Hematopoietic multipotent progenitor cell treated with erythropoietin and hydrocortisone succinate and interleukin-3 and kit ligand, for 8 days (in vitro differentiated cells): Measurements from ENCODE around the gene TMEM120B.

Experiments used
- DNase-seq: peaks from one replicate; pipeline ENCODE4 v3.0.0-alpha.2; 2015

TMEM120B gene

DNA sequence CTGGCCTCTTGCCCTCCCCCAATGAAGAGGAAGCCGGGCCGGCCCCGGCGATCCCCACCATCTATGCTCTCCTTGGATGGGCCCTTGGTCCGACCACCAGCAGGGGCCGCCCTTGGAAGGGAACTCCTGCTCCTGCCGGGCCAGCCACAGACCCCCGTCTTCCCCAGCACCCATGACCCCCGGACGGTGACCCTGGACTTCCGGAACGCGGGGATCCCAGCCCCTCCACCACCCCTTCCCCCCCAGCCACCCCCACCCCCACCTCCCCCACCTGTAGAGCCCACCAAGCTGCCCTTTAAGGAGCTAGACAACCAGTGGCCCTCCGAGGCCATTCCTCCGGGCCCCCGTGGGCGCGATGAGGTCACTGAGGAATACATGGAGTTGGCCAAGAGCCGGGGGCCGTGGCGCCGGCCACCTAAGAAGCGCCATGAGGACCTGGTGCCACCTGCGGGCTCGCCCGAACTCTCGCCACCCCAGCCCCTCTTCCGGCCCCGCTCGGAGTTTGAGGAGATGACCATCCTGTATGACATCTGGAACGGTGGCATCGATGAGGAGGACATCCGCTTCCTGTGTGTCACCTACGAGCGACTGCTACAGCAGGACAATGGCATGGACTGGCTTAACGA, 110.7 kb downstream of the TMEM120B start:
- no peak for DNase-seq

DNA sequence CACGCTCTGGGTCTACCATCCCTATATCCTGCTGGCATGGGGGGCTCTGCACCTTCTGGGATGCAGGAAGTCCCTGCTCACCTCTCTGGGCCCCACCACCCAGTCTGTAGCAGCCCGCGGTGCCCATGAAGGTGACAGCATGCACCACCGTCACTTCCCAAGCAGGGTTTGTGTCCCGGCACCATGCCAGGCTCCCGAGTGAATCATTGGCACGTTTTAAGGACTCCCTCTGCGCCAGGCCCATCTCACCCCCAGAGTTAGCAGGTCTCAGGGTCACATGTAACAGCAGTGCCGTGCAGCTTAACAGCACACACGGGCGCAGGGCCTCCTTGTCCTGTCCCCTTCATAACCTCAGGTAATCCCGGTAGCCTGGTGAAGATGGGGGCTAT, 111.2 kb downstream of the TMEM120B start:
- no peak for DNase-seq

DNA sequence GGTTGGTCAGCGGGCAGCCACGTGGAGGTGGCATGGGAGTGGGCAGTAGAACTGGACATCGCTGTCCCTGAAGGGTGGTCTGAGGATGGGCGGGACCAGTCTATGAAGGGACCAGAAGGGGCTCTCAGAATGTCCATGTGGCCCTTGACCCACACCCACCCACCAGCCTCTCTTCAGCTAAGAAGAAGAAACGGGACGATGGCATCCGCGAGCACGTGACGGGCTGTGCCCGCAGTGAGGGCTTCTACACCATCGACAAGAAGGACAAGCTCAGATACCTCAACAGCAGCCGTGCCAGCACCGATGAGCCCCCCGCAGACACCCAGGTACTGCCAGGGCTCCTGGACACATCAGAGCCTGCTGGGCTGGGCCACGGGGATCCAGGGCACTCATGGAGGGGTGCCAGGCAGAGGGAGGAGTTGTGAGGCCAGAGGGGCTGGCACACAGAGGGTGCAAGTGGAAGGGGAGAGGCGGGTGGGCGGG, 112.5 kb downstream of the TMEM120B start:
- DNase-seq, result peak; percentile 42

DNA sequence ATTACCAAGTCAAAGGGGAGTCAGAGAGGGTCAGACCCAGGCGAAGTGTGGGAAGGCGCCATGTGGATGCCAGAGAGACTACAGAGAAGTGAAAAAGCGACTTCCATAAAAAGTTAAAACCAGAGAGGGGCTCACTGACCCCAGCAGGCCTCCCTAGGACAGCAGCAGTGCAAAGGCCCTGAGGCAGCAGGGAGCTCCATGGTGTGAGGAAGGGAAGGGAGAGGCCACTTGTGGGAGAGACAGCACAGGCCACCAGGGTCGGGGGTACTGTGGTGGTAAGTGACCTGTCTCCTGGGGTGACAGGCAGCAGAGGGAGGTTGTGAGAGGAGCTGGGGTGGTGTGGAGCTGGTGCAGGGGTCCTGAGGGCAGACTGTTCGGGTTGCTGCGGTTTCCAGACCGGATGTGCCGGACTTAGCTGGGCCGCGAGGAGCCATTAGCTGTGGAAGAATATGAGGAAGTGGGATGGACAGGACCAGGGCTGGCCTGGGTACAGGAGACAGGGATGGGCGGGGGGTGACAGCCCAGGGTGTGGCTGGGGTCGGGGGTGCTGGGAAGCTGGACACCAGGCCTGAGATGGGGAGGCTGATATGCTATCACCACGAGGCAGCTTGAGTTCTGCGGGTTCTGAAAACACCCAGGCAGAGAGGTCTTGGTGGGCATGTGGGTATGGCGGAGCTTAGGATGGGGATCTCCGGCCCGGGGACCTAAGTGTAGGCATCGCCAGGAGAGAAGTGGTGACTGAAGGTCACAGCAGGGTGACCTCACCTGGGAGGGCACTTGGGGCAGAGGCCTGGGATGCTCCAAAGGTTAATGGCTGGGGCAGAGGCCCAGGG, 114.0 kb downstream of the TMEM120B start:
- DNase-seq, result peak; percentile 51

DNA sequence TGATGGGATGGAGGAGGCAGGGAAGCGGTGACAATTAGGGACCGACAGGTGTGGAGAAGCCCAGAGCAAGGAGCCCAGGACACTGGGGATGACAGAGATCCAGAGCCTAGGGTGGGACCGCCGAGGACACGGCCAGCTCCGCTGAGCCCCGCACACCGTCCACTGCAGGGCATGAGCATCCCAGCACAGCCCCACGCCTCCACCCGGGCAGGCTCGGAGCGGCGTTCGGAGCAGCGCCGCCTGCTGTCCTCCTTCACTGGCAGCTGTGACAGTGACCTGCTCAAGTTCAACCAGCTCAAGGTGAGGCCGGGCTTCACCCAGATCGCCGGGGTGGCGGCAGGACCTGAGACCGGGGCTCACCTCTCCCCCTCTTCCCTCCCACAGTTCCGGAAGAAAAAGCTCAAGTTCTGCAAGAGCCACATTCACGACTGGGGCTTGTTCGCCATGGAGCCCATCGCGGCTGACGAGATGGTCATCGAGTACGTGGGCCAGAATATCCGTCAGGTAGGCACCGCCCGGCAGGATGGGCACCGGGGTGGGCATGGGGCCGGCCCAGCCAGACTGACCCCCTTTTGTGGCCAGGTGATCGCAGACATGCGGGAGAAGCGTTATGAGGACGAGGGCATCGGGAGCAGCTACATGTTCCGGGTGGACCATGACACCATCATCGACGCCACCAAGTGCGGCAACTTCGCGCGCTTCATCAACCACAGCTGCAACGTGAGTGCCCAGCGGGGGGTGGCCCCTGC, 115.0 kb downstream of the TMEM120B start:
- no peak for DNase-seq

DNA sequence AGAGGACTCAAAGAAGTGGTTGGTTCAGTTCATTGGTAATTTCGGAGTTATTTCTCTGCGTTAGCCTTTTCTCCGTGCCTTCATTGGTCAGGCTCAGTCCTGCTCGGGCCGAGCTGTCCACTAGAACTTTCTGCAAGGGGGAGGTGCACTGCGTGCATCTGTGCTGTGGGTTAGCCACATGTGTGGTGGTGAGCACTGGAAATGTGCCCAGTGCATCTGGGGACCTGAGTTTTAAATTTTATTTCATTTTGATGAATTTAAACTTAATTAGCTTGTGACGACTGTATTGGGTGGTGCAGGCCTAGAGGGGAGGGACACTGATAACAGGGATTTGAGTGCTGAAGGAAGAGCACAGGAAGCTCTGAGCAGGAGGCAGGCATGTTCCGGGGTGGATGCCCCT, 115.8 kb downstream of the TMEM120B start:
- DNase-seq, result no peak

DNA sequence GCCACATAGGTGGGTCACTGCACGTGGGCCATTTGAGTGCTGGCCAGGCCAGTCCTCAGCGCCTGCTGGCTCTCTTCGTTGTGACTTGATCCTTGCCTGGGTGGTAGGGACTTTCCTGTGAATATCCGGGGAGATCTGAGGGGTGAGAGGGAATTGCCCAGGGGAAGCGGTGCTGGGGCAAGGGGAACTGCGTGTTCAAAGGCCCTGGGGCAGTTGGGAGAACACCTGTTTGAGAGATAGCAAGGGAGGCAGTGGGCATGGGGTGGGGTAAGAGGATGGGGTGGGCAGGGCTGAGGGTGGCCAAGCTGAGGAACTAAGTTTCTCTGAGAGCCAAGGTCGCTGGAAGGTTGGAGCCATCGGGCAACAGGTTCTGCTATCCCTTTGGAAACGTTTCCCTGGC, 116.3 kb downstream of the TMEM120B start:
- no peak for DNase-seq

DNA sequence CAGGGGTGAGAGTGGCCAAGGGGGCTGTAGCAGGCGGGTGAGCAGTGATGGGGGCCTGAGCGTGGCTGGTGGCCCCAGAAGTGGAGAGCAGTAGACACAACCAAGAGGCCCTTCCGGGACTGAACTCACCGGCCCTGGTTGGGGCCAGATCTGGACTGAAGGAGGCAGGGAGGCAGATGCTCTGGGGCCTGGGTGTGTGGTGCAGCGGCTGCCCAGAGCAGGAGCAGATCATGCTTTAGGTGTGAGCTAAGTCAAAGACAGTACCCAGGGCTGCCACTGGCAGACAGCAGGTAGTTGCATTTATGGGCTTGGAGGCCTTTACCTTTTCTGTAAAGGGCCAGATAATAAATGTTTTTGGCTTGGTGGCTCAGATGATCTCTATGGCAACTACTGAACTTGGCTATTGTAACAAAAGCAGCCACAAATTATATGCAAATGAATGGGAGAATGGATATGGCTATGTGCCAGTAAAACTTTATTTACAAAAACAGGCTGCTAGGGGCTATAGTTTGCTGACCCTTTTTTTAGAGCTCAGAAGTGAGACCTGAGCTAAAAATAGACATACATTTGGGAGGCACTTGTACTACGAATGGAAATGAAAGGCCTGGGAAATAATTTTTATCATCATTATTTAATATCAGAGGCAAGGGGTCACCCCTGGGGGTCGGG, 116.8 kb downstream of the TMEM120B start:
- no peak for DNase-seq

DNA sequence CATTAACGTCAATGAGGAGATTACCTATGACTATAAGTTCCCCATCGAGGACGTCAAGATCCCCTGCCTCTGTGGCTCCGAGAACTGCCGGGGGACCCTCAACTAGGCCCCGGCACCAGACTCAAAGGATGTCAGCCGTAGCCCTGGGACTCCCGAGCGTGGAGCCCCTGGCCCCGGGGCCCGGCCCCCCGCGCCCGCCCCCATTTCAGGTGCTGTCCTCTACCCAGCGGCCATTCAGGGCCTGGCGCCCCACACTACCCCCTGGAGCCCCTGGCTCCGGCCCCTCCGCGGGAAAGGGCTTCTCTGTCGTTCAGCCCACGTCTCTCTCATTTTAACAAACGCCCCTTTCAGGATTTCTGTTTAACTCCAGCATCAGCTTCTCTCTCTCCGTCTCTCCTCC, 117.6 kb downstream of the TMEM120B start:
- no peak for DNase-seq

DNA sequence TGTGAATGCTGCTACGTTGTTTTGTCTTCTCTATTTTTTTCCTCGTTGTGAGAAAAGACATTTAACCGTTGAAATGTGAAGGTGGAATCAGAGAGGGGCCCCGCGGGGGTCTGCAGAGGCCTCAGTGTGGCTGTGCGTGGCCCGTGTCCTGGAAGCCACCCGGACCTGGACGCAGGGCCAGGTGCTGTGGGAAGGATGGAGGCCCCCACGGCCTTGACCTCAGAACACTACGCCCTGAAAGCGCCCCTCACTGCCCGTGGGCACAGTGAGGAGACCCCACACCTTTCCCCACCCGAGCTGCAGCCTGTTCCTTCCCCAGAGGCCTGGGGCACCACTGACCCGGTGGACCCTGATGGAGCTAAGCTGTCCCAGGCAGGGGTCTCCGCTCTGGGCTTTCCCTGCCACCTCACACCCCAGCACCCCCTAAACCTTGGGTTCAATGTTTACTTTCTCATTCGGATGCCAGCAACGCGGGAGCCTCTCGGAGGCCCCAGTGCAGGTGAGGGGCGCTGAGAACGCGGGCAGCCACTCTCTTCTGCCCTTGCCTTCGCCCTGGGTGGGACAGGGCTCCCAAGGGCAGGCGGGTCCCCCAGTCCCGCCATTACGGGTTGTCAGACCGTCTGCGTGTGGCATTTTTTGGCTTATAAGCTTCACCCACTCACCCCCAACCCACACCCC, 118.2 kb downstream of the TMEM120B start:
- DNase-seq, result no peak
